ENCODE data around the gene ZFP57.

GRCh38 chr6:29666826-29667130, 14.2 kb downstream of the ZFP57 start:
- TF ChIP-seq TEAD4 (CRISPR knock-in tag; IDR thresholded peaks at IDR 0.05) (no peak), CTCF (IDR thresholded peaks at IDR 0.05) (no peak), NR2C2 (CRISPR knock-in tag; IDR thresholded peaks at IDR 0.05) (no peak), FOXK1 (CRISPR knock-in tag; IDR thresholded peaks at IDR 0.05) (0 out of 2 replicates have a peak, but pooled peaks have one; percentile 27), MAX (CRISPR knock-in tag; IDR thresholded peaks at IDR 0.05) (0 out of 2 replicates have a peak, but pooled peaks have one; percentile 28), ATF1 (CRISPR knock-in tag; IDR thresholded peaks at IDR 0.05) (no peak), HMGXB4 (CRISPR knock-in tag; IDR thresholded peaks at IDR 0.05) (no peak), RELA (CRISPR knock-in tag; IDR thresholded peaks at IDR 0.05; ENCODE audit: borderline replicate concordance) (no peak), ZNF512 (CRISPR knock-in tag; IDR thresholded peaks at IDR 0.05; ENCODE audit: borderline replicate concordance) (no peak), FOXP1 (CRISPR knock-in tag; IDR thresholded peaks at IDR 0.05; ENCODE audit: borderline replicate concordance) (no peak), NR3C1 (CRISPR knock-in tag; conservative IDR thresholded peaks at IDR 0.05; ENCODE audit: low read depth) (no peak), ATF2 (CRISPR knock-in tag; IDR thresholded peaks at IDR 0.05; ENCODE audit: borderline replicate concordance, low read depth) (no peak), ZNF317 (CRISPR knock-in tag; IDR thresholded peaks at IDR 0.05; ENCODE audit: borderline replicate concordance, low read depth) (no peak), ATF3 (CRISPR knock-in tag; conservative IDR thresholded peaks at IDR 0.05) (no peak)

All from WTC11 (cell line).